OCI-LY7 (cell line): ENCODE data around the gene CHAMP1. TPM values are rescaled to one million over a fixed set of nuclear protein-coding genes. Genes with fewer than 3 reads are reported as not detected.
A peak's percentile ranks its signal among the peaks of the same experiment; 100 is the strongest.

ENCODE experiments used
- BruUV-seq: library from RNA; stranded (reverse); fragments of 400-500 nt; replicated peaks from 2 replicates; lab custom pipeline; 2021; lab: Mats Ljungman, UMichigan
- CTCF ChIA-PET: fragments of 300-600 bp; sonication (Branson Sonifier 250); formaldehyde crosslinking; loops from one replicate; lab custom pipeline; 2022; ENCODE audit warnings: antibody characterized with exemption; ENCODE audit not compliant: unreplicated experiment; lab: Charles Lee
- POLR2A ChIA-PET: fragments of 300-600 bp; sonication (Branson Sonifier 250); formaldehyde crosslinking; loops from one replicate; lab custom pipeline; 2022; ENCODE audit warnings: antibody characterized with exemption; lab: Charles Lee
- DNase-seq: peaks from one replicate; pipeline ENCODE4 v3.0.0-alpha.2; 2015; ENCODE audit warnings: low spot score
- H2AFZ ChIP-seq: fragments of 200-600 bp; sonication (generic), shearing (Covaris generic); 2 replicates; pipeline ENCODE4 v1.6.1; 2014; ENCODE audit warnings: mild to moderate bottlenecking, antibody characterized with exemption, low read length, moderate library complexity
- H3K27ac ChIP-seq: fragments of 200-600 bp; sonication (generic); 2 replicates; pipeline ENCODE4 v1.5.1; 2014; ENCODE audit warnings: mixed run types, low read depth, mild to moderate bottlenecking, moderate library complexity, low read length, inconsistent platforms; ENCODE audit not compliant: poor library complexity, severe bottlenecking
- H3K36me3 ChIP-seq: fragments of 200-600 bp; sonication (generic); 2 replicates; pipeline ENCODE4 v1.6.1; 2014; ENCODE audit warnings: mild to moderate bottlenecking, antibody characterized with exemption, low read length, moderate library complexity, mixed read lengths; ENCODE audit not compliant: insufficient read depth
- H3K4me1 ChIP-seq: fragments of 200-600 bp; sonication (generic); 2 replicates; pipeline ENCODE4 v1.5.1; 2014; ENCODE audit warnings: mild to moderate bottlenecking, low read length; ENCODE audit not compliant: insufficient read depth, poor library complexity, severe bottlenecking
- H3K4me2 ChIP-seq: fragments of 200-600 bp; sonication (generic); 2 replicates; pipeline ENCODE4 v1.6.1; 2014; ENCODE audit warnings: mild to moderate bottlenecking, low read length
- H3K4me3 ChIP-seq: fragments of 200-600 bp; sonication (generic); 2 replicates; pipeline ENCODE4 v1.5.1; 2014; ENCODE audit warnings: mild to moderate bottlenecking, low read depth, low read length; ENCODE audit not compliant: poor library complexity, severe bottlenecking
- H3K79me2 ChIP-seq: fragments of 200-600 bp; sonication (generic); 2 replicates; pipeline ENCODE4 v1.6.1; 2016; ENCODE audit warnings: low read depth, mild to moderate bottlenecking, low read length, moderate library complexity, mixed read lengths; ENCODE audit not compliant: insufficient read depth
- H3K9me2 ChIP-seq: fragments of 200-600 bp; sonication (generic); 2 replicates; pipeline ENCODE4 v1.6.1; 2016; ENCODE audit warnings: mild to moderate bottlenecking, low read length, mixed read lengths; ENCODE audit not compliant: insufficient read depth
- H3K9me3 ChIP-seq: fragments of 200-600 bp; sonication (generic); 2 replicates; pipeline ENCODE4 v1.6.1; 2014; ENCODE audit warnings: mild to moderate bottlenecking, mixed run types, low read length, mixed read lengths
- H4K20me1 ChIP-seq: fragments of 200-600 bp; sonication (generic); 2 replicates; pipeline ENCODE4 v1.6.1; 2014; ENCODE audit warnings: mild to moderate bottlenecking, antibody characterized with exemption, low read length, moderate library complexity, mixed read lengths; ENCODE audit not compliant: insufficient read depth
- EZH2phosphoT487 ChIP-seq: fragments of 200-600 bp; sonication (generic); IDR thresholded peaks from 2 replicates; pipeline ENCODE4 v1.6.1; 2018; ENCODE audit warnings: low read depth, borderline replicate concordance, mild to moderate bottlenecking, mixed run types, antibody characterized with exemption, low read length, moderate library complexity, mixed read lengths
- intact Hi-C: fragments of 100-400 bp; cut with micrococcal nuclease; formaldehyde crosslinking; loops from one replicate; pipeline ENCODE4 v1.10.0; 2022; ENCODE audit not compliant: unreplicated experiment
- total RNA-seq, 2 experiments: library from RNA; depleted of rRNA in 1 of 2; stranded (reverse); fragments of >200 nt in 1 of 2; shearing (Covaris generic) in 1 of 2; gene quantifications; 2 replicates each; pipeline ENCODE4 v1.2.3, GENCODE V29; 2014 to 2022
- TF ChIP-seq, protein P1 (sequence below): fragments of 200-600 bp; sonication (generic); conservative IDR thresholded peaks from 2 replicates; pipeline ENCODE4 v1.5.1; 2014; ENCODE audit warnings: mild to moderate bottlenecking, antibody characterized with exemption, low read length, moderate library complexity, mixed read lengths

CHAMP1 gene
- total RNA-seq, 2 experiments from 2014 or later = 13.6 to 37.9 TPM

DNA sequence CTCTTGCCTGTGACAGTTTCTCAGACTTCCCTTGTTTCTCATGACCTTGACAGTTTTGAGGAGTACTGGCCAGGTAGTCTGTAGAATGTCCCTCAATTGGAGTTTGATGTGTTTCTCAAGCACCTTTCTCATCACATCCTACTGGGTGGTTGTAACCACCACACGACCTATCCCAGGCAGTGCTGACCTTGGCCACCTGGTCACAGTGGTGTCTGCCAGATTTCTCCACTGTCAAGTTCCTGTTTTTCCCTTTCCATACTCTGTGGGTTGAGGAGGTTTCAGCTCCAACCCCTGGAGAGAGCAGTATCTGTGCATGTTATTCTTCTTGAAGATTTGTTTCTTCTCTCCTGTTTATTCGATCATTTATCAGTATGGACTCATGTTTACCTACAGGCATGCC is 41.3 kb upstream of the CHAMP1 start:
- H2AFZ ChIP-seq = no peak overlapping the region
- no TSS peak for BruUV-seq
- H3K9me3 ChIP-seq = no peaks in the 10 kb centered on the region
- H3K4me3 ChIP-seq = no peak overlapping the region
- no peak overlapping the region for H3K27ac ChIP-seq
- H3K4me2 ChIP-seq = no peak overlapping the region
- no peaks in the 10 kb centered on the region for H3K79me2 ChIP-seq
- H3K4me1 ChIP-seq = no peaks in the 10 kb centered on the region
- ChIA-PET POLR2A (interaction anchor here (0.6 kb wide), 1 partner anchor 68 kb away, joined by 3 read pairs; no protein-coding TSS in a partner anchor), CTCF (no interaction called here)
- H4K20me1 ChIP-seq = no peaks in the 10 kb centered on the region
- intact Hi-C loops = no loop called here
- H3K9me2 ChIP-seq = no peaks in the 10 kb centered on the region
- TF ChIP-seq, protein P1, sequence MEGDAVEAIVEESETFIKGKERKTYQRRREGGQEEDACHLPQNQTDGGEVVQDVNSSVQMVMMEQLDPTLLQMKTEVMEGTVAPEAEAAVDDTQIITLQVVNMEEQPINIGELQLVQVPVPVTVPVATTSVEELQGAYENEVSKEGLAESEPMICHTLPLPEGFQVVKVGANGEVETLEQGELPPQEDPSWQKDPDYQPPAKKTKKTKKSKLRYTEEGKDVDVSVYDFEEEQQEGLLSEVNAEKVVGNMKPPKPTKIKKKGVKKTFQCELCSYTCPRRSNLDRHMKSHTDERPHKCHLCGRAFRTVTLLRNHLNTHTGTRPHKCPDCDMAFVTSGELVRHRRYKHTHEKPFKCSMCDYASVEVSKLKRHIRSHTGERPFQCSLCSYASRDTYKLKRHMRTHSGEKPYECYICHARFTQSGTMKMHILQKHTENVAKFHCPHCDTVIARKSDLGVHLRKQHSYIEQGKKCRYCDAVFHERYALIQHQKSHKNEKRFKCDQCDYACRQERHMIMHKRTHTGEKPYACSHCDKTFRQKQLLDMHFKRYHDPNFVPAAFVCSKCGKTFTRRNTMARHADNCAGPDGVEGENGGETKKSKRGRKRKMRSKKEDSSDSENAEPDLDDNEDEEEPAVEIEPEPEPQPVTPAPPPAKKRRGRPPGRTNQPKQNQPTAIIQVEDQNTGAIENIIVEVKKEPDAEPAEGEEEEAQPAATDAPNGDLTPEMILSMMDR = no peak
- TF ChIP-seq EZH2phosphoT487 = no peak
- no peak for DNase-seq
- peaks cover 66% of the 10 kb centered on the region for H3K36me3 ChIP-seq

DNA sequence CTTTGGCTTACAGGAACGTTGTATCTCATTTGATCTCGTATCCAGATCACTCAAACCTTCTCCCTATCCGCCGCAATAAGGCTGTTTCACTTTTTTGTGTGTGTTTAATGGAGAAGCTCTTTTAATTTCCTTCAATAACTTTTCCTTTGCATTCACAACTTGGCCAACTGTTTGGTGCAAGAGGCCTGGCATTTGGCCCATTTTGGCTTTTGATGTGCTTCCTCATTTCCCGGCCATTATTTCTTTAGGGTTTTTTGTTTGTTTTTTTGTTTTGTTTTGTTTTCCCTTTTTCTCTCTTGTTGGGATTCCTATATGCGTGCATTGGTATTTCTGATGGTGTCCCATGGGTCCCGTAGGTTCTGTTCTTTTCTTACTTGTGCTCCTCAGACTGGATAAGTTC is 39.0 kb upstream of the CHAMP1 start:
- Histone ChIP-seq H2AFZ (no peak overlapping the region), H3K36me3 (peaks cover 55% of the 10 kb centered on the region), H3K4me3 (no peak overlapping the region), H3K27ac (no peak overlapping the region), H3K4me1 (peaks cover 13% of the 10 kb centered on the region), H3K9me2 (no peaks in the 10 kb centered on the region), H4K20me1 (no peaks in the 10 kb centered on the region), H3K79me2 (no peaks in the 10 kb centered on the region), H3K9me3 (no peaks in the 10 kb centered on the region), H3K4me2 (no peak overlapping the region)
- no TSS peak for BruUV-seq
- intact Hi-C loops = no loop called here
- no peak for DNase-seq
- POLR2A ChIA-PET = no interaction called here
- CTCF ChIA-PET = no interaction called here
- TF ChIP-seq EZH2phosphoT487 = no peak
- TF ChIP-seq, protein P1 = no peak

DNA sequence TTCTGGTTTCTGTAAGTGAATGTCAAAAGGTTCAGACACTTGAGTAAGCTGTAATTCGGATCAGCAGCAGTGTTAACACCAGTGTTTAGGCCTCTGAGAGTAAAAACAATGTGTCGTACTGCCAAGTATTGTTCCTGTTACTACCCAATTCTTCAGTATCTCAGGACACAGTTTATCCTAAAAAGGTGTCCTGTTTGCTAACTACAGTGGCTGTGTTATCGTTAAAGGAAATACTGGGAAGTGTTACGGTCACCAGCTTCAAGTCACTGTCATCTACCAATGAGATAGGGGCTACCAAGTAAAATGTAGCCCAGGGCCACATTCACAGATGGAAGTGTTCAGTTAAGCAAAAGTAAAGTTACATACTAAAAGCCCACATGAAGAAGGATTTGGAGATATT is 35.2 kb upstream of the CHAMP1 start:
- peaks cover 18% of the 10 kb centered on the region for H3K79me2 ChIP-seq
- no peak overlapping the region for H2AFZ ChIP-seq
- peaks cover 20% of the 10 kb centered on the region for H3K4me1 ChIP-seq
- H4K20me1 ChIP-seq = no peaks in the 10 kb centered on the region
- CTCF ChIA-PET = interaction anchor here (0.5 kb wide), 1 partner anchor 11 kb away, joined by 3 read pairs; no protein-coding TSS in a partner anchor
- no TSS peak for BruUV-seq
- H3K4me2 ChIP-seq = peak overlapping the region; percentile 77; the same call in 1 of the 2 replicates
- H3K4me3 ChIP-seq = no peak overlapping the region
- POLR2A ChIA-PET = interaction anchor here (0.7 to 1.4 kb wide), 7 partner anchors 9 to 792 kb away, joined by 3 to 7 read pairs (median 3); no protein-coding TSS in a partner anchor
- intact Hi-C loops = no loop called here
- no peak for TF ChIP-seq EZH2phosphoT487
- TF ChIP-seq, protein P1 = no peak
- H3K27ac ChIP-seq = peak overlapping the region; percentile 86
- DNase-seq = no peak
- H3K36me3 ChIP-seq = peaks cover 37% of the 10 kb centered on the region; the same call in 1 of the 2 replicates
- H3K9me3 ChIP-seq = no peaks in the 10 kb centered on the region
- H3K9me2 ChIP-seq = no peaks in the 10 kb centered on the region
